ENCODE data around the gene MMP19.

The MMP19 gene

DNA sequence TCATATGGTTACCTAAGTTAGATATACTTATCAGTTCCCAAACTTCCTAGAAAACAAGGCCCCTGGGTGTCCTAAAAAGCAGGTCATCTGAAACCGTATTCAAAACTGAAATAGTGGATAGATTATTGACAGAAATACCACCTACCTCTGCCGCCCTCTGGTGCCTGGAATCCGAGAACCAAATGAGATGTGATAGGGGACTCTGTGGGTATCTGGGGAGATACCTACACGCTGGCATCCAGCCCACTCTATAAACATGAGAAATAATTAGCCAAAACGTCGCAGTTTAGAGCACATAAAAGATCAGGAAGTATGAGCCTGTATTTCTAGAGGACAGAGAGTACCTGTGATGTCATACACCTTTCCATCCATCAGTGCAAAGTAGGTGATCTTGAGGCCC is 20.5 kb downstream of the MMP19 start:
- FAIRE-seq = no peak
- DNase-seq (ENCODE audit: insufficient read length) = no peak
- no peak for TF ChIP-seq POLR2AphosphoS5 (IDR thresholded peaks at IDR 0.05; ENCODE audit: low read depth, low read length)

DNA sequence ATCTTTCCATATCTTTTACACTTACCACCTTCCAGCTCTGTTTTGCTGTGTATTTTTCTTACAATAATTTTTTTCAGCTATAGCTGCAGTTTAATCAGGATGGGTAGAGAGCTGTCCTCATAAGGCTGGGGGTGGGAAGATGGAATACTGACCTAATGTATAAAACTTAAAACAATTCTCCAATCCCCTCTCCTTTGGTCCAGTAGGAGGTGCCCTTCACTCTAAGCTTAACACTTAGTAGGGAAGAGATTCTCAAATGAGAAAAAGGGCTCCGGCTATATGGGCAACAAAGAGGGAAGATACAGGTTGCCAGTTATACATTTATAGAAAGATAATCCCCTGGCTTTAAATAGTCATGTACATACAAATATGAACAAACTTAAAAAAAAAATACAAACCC is 22.1 kb downstream of the MMP19 start:
- DNase-seq (ENCODE audit: insufficient read length) (no peak), FAIRE-seq (no peak)
- TF ChIP-seq TAF1 (IDR thresholded peaks at IDR 0.05; ENCODE audit: borderline replicate concordance, low read depth, low read length) (no peak), POLR2A (IDR thresholded peaks at IDR 0.05; ENCODE audit: low read depth, low read length) (no peak), POLR2AphosphoS5 (IDR thresholded peaks at IDR 0.05; ENCODE audit: low read depth, low read length) (no peak)

DNA sequence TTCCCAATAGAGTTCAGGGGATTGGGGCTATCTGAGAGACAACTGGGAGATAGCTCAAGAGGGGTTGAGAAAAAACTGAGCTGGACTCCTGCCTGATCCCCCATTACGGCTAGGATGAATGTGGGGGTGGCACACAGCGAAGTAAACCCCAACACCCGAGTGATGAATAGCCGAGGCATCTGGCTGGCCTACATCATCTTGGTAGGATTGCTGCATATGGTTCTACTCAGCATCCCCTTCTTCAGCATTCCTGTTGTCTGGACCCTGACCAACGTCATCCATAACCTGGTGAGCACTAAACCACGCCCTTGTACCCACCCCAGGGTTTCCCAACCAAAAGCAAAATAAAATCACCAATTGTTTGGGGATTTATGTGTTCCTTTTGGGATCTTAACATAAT is 23.9 kb downstream of the MMP19 start:
- TF ChIP-seq POLR2A (IDR thresholded peaks at IDR 0.05; ENCODE audit: low read depth, low read length) (no peak), TAF1 (IDR thresholded peaks at IDR 0.05; ENCODE audit: borderline replicate concordance, low read depth, low read length) (no peak), POLR2AphosphoS5 (IDR thresholded peaks at IDR 0.05; ENCODE audit: low read depth, low read length) (no peak)
- FAIRE-seq = no peak

DNA sequence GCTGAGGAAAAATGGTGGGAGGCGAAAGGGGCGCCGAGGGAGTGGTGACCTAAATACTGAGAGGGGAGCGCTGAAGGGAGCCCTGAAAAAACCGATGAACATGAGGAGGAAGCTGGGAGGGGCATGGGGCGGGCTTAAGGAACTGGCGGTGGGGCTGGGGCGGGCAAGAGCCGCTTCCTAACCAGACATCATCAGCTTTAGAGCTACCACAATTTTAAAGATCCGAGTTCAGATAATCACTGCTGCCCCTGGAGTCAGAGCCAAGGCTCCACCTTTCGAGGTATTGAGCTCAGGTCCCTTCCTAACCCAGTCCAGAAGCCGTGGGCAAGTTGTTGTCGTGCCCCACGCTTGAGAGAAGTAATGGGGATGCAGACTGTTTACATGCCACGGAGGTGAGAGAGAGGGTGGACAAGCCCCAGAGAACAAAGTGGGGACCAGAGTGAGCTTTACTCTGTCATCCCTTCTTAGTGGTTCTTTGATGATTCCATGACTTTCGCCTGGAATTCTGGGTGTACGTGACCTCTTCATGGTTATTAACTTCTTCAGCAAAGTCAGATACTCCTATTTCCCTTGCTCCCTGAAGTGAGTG is 24.5 kb downstream of the MMP19 start:
- TF ChIP-seq TAF1 (IDR thresholded peaks at IDR 0.05; ENCODE audit: borderline replicate concordance, low read depth, low read length) (no peak), POLR2A (IDR thresholded peaks at IDR 0.05; ENCODE audit: low read depth, low read length) (peak; percentile 17; the same call in 1 of the 2 replicates)
- no peak for FAIRE-seq
- no peak for DNase-seq (ENCODE audit: insufficient read length)

More for the DNA sequence above, 23.9 kb downstream of the MMP19 start:
- no peak for DNase-seq (ENCODE audit: insufficient read length)

DNA sequence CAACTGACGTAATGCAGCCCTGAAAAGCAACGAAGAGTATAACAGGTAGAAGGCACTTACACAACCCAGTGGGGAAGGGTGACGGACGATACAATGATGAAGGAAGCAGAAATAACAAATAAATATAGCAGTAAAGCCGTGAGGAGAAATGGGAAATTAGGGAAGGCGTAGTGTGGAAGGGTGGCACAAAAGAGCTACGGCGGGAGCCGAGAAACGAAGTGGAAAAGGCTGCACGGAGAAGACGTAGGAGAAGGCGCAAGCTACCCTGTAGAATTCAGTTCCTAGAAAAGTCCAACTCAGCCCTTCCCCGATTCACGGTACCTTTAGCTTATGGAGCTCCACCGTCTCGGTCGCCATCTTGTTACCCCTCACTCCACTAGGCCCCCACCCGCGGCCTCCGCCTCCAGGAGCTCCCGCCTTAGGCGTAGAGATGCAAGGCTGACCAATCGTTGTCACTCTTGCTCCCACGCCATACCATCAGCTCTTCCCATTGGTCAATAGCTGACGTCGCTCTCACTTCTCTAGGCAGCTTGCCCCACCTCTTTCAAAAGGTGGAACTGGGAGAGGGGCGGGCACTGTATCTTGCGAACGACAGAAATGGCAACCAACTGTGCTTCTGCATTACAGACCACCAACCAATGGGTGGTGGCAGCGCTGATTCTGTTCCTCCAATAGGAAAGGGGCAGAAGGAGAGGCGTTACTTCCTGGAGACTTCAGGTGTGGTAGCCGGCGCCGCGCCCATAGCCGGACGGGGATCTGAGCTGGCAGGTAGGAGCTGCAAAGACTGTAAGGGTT is 25.2 kb downstream of the MMP19 start, which contains the start of the genes ORMDL2 and SARNP:
TSS of gene ORMDL2 (plus strand) at position 697 of the 795 bp plus-strand sequence. CDS start 959 bp downstream, outside the sequence.
TSS of gene SARNP (minus strand) at position 380 of the 795 bp plus-strand sequence. CDS start at position 357, 23 bp downstream.
- FAIRE-seq = peak; percentile 94
- peak; percentile 90 for DNase-seq (ENCODE audit: insufficient read length)
- peak; percentile 91 for TF ChIP-seq POLR2AphosphoS5 (IDR thresholded peaks at IDR 0.05; ENCODE audit: low read depth, low read length)
- peak; percentile 81 for TF ChIP-seq POLR2A (IDR thresholded peaks at IDR 0.05; ENCODE audit: low read depth, low read length)
- peak; percentile 81; the same call in 1 of the 2 replicates for TF ChIP-seq TAF1 (IDR thresholded peaks at IDR 0.05; ENCODE audit: borderline replicate concordance, low read depth, low read length)

DNA sequence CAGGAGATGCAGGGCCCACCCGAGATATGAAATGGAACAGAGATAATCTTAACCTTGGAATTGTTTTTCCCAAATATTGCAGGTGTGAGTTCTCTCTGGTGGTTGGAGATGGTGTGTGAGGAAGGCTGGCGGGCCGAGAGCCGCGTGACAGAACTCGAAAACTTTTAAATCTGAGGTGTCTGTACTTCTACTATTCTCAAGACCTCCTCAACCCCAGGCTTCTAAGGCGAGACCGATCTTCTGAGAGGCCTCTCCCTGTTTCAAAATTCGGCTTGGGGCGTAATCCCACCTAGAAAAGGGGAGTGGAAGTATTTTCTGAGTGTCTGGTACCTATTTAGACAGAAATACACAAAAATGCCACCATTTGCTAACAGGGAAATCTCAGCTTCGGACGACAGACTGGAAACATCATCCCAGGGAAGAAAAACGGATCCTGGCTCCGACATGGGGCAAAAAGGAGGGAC is 25.8 kb downstream of the MMP19 start:
- no peak for TF ChIP-seq TAF1 (IDR thresholded peaks at IDR 0.05; ENCODE audit: borderline replicate concordance, low read depth, low read length)
- TF ChIP-seq POLR2AphosphoS5 (IDR thresholded peaks at IDR 0.05; ENCODE audit: low read depth, low read length) = no peak
- TF ChIP-seq POLR2A (IDR thresholded peaks at IDR 0.05; ENCODE audit: low read depth, low read length) = no peak
- FAIRE-seq = no peak
- DNase-seq (ENCODE audit: insufficient read length) = no peak

DNA sequence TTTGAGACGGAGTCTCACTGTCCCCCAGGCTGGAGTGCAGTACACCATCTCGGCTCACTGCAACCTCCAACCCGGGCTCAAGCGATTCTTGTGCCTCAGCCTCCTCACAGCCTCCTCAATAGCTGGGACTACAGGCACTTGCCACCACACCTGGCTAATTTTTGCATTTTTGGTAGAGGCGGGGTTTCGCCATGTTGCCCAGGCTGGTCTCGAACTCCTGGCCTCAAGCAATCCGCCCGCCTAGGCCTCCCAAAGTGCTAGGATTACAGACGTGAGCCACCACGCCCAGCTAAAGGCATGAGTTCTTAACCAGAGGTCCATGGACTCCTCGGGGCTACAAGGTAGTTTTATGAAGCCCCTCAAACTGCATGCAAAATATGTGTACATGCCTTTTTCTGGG is 27.3 kb downstream of the MMP19 start:
- no peak for DNase-seq (ENCODE audit: insufficient read length)
- TF ChIP-seq TAF1 (IDR thresholded peaks at IDR 0.05; ENCODE audit: borderline replicate concordance, low read depth, low read length) (no peak), POLR2A (IDR thresholded peaks at IDR 0.05; ENCODE audit: low read depth, low read length) (no peak), POLR2AphosphoS5 (IDR thresholded peaks at IDR 0.05; ENCODE audit: low read depth, low read length) (no peak)
- no peak for FAIRE-seq

DNA sequence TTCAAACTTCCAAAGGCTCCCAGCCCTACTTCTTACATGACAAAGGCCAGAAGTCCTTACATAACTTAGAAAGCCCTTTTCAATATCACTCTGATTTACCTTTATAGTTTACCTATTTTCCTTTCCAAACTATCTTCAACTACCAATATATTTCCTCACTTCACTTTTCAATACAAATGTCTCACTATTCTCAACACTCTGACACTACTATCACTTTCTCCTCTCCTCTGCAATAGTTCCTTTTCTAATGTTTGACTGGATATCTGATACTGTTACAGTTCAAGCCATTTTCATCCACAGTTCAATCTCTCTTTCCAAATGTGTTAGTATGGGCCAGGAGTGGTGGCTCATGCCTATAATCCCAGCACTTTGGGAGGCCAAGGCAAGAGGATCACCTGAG is 28.5 kb downstream of the MMP19 start:
- FAIRE-seq (no peak), DNase-seq (ENCODE audit: insufficient read length) (no peak)
- no peak for TF ChIP-seq TAF1 (IDR thresholded peaks at IDR 0.05; ENCODE audit: borderline replicate concordance, low read depth, low read length)
- TF ChIP-seq POLR2AphosphoS5 (IDR thresholded peaks at IDR 0.05; ENCODE audit: low read depth, low read length) = no peak
- no peak for TF ChIP-seq POLR2A (IDR thresholded peaks at IDR 0.05; ENCODE audit: low read depth, low read length)

DNA sequence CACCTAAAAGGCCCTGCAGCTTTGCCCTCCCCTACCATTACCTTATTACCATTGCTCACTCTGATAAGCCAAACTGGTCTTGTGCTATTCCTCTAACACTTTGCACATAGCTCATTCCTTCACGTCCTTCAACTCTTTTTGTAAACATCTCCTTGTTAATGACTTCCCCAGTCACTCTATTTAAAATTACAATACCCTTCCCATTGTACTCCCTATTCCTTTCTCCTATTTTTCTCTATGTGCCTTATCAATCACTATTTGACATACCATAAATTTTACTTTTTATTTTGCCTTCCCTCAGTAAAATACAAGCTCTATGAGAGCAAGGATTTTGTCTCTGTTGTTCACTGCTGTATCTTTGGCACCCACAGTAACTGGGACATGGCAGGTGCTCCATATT is 30.6 kb downstream of the MMP19 start:
- no peak for DNase-seq (ENCODE audit: insufficient read length)
- no peak for TF ChIP-seq POLR2AphosphoS5 (IDR thresholded peaks at IDR 0.05; ENCODE audit: low read depth, low read length)
- no peak for TF ChIP-seq POLR2A (IDR thresholded peaks at IDR 0.05; ENCODE audit: low read depth, low read length)
- TF ChIP-seq TAF1 (IDR thresholded peaks at IDR 0.05; ENCODE audit: borderline replicate concordance, low read depth, low read length) = no peak
- FAIRE-seq = no peak

DNA sequence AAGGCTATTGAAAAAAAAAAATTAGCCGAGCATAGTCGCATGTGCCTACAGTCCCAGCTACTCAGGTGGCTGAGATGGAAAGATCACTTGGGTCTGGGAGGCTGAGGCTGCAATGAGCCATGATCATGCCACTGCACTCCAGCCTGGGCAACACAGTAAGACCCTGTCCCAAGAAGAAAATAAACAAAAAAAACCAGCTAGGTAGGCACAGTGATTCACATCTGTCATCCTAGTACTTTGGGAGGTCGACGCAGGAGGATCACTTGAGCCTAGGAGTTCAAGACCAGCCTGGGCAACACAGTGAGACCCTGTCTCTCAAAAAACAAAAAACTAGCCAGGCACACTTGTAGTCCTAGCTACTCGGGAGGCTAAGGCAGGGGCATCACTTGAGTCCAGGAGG is 33.5 kb downstream of the MMP19 start:
- no peak for DNase-seq (ENCODE audit: insufficient read length)
- no peak for TF ChIP-seq POLR2A (IDR thresholded peaks at IDR 0.05; ENCODE audit: low read depth, low read length)
- no peak for TF ChIP-seq TAF1 (IDR thresholded peaks at IDR 0.05; ENCODE audit: borderline replicate concordance, low read depth, low read length)
- no peak for TF ChIP-seq POLR2AphosphoS5 (IDR thresholded peaks at IDR 0.05; ENCODE audit: low read depth, low read length)
- FAIRE-seq = no peak

DNA sequence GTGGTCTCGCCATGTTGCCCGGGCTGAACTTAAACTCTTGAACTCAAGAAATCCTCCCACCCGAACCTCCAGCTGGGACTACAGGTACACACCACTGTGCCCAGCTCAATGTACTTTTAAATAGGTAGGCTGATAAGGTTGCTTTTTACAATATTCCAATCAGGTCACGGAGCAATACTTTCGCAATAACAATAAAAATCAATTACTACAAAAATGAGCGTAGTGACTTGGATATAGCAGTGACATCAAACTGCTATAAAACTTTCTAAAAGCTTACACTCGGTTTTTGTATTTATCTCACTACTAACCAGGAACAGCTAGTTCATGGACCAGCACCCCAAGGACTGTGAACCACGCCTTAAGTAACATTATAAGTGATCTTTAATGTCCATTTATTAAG is 35.8 kb downstream of the MMP19 start:
- DNase-seq (ENCODE audit: insufficient read length) (no peak), FAIRE-seq (no peak)
- TF ChIP-seq POLR2AphosphoS5 (IDR thresholded peaks at IDR 0.05; ENCODE audit: low read depth, low read length) = no peak
- no peak for TF ChIP-seq TAF1 (IDR thresholded peaks at IDR 0.05; ENCODE audit: borderline replicate concordance, low read depth, low read length)
- TF ChIP-seq POLR2A (IDR thresholded peaks at IDR 0.05; ENCODE audit: low read depth, low read length) = no peak

DNA sequence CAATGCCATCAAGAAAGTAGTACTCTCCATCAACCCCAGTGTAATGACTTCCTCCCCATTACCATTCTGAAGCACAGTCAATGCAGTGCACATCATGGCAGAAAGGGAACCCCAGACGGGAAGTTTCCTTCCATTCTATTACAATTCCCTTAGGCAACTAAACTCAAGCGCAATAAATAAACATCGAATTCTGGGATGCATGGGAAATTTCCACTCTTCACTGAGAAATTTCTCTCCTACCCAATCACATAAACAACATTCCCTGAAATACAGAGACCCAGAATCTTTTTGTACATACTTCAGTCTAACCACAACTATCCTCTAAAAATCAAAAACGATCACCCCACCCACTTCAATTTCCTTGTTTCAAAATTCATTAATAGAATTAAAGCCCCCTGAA is 45.2 kb downstream of the MMP19 start:
- FAIRE-seq = no peak
- no peak for DNase-seq (ENCODE audit: insufficient read length)
- TF ChIP-seq TAF1 (IDR thresholded peaks at IDR 0.05; ENCODE audit: borderline replicate concordance, low read depth, low read length) (no peak), POLR2AphosphoS5 (IDR thresholded peaks at IDR 0.05; ENCODE audit: low read depth, low read length) (no peak), POLR2A (IDR thresholded peaks at IDR 0.05; ENCODE audit: low read depth, low read length) (no peak)

Measured in GM12892 (cell line).